LNCAP (cell line): ENCODE results near the gene CLEC2L.

Source experiments
- TF ChIP-seq, protein P1 (sequence below): fragments of 450-650 bp; IDR thresholded peaks from 2 replicates; pipeline ENCODE4 v1.5.1; 2017; ENCODE audit warnings: mild to moderate bottlenecking

CLEC2L gene

DNA sequence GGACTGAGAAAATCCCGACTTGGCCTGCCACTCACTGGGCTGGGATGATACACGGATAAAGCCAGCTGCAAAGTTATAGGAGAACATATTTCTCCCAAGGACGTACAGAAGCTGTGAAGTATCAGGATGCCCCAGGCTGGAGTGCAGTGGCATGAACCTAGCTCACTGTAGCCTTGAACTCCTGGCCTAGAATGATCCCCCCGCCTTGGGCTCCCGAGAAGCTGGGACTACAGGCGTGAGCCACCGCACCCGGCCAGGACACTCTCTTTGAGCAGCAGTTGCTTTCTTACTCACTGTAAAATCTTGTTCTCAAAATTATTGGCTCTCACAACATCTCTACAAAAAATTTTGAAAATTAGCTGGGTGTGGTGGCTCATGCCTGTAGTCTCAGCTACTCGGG, 50.4 kb downstream of the CLEC2L start:
- TF ChIP-seq, protein P1, sequence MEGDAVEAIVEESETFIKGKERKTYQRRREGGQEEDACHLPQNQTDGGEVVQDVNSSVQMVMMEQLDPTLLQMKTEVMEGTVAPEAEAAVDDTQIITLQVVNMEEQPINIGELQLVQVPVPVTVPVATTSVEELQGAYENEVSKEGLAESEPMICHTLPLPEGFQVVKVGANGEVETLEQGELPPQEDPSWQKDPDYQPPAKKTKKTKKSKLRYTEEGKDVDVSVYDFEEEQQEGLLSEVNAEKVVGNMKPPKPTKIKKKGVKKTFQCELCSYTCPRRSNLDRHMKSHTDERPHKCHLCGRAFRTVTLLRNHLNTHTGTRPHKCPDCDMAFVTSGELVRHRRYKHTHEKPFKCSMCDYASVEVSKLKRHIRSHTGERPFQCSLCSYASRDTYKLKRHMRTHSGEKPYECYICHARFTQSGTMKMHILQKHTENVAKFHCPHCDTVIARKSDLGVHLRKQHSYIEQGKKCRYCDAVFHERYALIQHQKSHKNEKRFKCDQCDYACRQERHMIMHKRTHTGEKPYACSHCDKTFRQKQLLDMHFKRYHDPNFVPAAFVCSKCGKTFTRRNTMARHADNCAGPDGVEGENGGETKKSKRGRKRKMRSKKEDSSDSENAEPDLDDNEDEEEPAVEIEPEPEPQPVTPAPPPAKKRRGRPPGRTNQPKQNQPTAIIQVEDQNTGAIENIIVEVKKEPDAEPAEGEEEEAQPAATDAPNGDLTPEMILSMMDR: no peak

DNA sequence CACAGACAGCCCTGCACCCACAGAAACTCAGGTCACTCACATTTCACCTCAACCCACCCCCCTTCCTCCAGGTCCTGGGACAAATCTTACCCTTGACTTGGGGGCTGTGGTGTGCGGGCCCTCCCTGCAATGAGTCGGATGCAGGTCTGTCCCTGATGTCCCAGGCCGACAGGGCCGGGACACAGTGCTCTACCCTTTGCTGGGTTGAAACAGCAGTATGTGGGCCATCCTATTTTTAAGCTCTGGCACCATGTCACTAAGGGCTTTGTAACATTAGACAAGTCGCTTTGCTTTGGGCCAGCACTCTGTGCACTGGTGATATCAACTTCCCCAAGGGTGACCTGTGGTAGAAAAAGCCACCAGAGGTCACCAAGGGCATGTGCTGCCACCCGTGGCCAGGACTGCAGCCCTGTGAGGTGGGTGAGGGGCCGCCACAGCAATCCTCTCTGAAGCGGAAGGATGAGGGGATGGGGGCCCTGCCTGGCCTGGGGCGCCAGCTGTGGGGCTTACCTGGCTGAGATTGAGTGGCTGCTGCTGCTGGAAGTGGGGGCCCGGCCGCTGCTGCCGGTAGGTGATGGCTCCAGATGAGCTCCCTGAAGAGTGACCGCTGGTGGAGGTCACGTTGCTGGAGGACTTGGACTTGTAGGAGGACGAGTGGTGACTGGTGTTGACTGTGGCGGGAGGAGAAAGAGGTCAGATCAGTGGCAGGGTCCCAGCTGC, 51.3 kb downstream of the CLEC2L start:
- TF ChIP-seq, protein P1: no peak

DNA sequence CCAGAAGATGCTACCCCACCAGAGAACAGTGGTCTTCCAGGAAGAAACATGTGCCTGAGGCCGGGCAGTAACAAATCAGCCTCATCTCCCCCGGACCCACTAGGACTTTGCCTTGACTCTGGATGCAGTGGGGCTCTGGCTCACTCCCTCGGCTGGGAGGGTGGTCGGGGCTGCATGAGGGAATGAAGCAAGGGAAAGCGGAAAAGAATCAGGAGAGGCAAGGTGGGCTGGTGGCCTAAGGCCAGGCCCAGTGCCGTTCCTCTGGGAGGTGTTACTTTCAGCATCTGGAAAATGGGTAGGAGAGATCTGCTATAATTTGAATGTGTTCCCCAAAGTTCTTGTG, 51.8 kb downstream of the CLEC2L start:
- TF ChIP-seq, protein P1: no peak

DNA sequence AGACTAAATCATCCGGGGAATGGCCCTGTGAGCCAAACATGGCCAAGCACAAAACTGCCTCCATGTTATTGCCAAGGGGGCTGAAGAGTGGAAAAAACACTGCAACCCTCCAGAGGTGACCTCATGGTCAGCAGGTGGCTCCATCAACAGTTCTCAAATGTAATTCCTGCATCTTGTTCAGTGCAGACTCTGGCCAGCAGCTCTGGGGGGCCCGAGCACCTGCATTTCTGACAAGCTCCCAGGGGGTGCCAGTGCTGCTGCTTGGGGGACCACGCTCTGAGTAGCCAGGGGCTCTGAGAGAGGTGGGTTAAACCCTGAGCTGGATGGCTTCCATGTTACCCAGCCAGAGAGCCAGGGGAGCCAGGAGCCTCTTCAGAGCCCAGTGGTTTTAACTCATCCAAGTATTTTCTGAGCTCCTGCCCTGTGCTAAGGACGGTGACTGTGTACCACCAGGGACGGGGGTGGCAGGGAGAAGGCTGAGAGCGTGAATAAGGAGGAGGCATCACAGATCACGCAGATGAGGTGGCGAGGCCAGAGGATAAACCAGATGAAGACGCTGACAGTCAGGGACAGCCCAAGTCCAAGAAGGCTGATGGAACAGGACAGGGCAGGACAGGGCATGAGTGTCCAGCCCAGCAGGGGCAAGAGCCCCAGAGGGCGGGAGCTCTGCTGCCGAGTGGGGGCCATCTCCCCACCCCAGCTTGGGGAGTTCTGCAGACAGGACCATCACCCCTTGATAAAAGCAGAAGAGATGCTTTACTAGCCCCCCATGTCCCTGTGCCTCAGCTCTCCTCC, 52.9 kb downstream of the CLEC2L start:
- TF ChIP-seq, protein P1: no peak

DNA sequence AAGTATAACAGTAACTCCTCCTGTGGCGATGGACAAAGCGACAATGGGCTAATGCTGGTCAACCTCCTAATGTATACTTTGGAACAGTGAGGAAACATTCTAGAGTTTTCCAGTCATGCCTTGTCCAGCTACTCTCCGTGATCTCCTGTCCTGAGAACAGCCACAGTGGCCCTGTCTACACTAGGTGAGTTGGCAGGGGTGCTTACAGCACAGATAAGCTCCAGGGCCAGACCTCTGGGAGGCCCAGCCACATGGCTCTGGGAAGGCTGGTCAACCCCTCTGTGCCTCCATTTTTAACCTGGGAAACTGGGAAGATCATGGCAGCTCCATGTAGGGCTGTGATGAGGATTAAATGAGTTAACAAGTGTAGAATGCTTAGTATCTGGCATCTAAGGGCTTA, 57.0 kb downstream of the CLEC2L start:
- TF ChIP-seq, protein P1: no peak

DNA sequence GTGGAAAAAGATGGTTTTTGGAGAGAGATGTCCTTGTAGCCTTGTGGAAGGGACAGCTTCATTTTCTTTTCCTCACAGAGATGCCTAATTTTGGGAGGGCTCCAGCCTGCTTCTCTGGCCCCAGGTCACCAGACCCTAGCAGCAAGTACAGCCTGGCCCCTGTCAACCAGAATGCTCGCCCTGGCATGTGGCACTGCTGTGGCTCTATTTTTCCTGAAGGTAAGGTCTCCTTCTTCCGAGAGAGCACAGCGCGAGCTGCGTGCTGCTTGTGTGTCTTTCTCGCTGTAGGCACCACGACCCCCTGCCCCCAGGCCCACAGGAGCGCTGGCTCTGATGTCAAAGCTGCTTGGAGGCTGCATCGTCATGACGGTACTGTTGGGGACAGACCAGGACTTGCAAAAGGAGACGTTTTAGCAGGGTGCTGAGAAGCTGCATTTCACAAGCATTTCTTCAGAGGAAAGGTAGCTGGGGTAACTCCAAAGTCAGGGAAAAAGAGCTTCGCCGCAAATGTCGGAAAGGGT, 58.7 kb downstream of the CLEC2L start:
- TF ChIP-seq, protein P1: no peak

DNA sequence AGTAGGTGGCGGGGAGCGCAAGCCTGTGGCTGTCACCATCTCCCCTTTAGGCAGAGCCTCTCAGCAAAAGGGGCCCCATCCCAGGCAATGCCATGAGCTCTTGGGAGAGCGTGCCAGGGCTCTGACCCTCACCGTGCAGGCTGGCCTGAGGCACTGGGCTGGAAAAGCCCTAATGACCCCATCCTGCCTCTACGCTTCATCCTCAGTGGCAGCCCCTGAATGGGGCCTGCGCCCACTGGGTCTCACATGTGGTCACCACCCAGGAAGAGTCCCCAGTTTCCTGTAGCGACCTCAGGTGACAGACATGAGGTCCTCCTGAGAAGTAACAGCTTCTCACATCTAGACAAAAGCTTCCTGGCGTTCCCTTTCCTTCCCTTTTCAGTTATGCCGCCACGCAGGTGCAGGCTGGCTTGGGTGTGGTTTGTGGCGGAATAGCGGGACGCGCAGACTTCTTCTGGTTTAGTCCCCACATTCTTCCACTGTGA, 59.2 kb downstream of the CLEC2L start:
- TF ChIP-seq, protein P1: no peak
